Measurements from ENCODE around the gene CDH23. TPM values are rescaled to one million over a fixed set of nuclear protein-coding genes. Genes with fewer than 3 reads are reported as not detected.

CDH23 gene
- total and polyA plus RNA-seq, 9 of the 15 experiments (the other 6 are each of a cell fraction or from before 2014, with no cell fraction given) = 0.18 to 1.2 (median 0.47) TPM

DNA sequence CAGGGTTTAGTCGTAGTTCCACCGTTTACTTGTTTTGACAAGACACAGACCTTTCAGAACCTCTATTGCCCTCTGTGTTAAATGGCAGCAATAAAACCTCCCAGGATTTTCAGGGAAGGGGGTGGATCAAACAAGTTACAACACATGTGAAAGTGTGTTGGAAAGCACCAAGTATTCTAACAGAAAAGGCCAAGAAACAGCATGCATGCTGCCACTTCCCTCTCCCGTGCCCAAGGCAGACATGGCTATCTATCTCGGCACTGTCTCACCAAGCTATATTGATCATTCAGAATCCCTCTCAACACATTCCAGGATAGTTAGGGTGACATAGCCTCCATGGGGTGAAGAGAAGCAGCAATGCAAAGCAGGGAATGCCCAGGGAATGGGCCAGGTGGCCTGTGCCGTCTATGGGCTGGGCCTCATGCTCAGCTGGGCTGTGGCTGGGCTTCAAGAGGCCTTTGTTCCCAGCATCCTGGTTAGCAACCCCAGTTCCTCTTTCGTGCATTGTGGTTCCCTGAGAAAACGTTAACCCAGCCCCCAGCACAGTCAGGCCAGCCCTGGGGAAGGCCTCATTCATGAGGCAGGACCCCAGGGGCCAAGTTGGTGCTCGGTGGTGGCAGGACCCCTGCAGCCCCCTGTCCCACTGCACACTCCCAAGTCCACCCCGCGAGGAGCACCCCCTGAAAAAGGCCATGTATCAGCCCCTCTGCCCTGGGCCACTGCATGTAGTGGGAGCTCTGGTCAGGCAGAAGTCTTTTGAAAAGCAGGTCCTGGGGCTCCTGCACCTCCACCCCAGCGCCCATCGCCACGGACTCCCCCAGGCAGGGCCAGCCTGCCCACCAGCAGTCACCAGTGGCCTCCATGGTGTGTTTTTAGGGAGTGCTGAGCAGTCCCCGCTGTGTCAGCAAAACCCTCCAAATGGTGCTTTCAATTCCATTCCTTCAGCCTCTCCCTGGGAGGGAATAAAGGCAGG lies 351.1 kb downstream of the CDH23 start (continued):
- TF ChIP-seq, protein P1, sequence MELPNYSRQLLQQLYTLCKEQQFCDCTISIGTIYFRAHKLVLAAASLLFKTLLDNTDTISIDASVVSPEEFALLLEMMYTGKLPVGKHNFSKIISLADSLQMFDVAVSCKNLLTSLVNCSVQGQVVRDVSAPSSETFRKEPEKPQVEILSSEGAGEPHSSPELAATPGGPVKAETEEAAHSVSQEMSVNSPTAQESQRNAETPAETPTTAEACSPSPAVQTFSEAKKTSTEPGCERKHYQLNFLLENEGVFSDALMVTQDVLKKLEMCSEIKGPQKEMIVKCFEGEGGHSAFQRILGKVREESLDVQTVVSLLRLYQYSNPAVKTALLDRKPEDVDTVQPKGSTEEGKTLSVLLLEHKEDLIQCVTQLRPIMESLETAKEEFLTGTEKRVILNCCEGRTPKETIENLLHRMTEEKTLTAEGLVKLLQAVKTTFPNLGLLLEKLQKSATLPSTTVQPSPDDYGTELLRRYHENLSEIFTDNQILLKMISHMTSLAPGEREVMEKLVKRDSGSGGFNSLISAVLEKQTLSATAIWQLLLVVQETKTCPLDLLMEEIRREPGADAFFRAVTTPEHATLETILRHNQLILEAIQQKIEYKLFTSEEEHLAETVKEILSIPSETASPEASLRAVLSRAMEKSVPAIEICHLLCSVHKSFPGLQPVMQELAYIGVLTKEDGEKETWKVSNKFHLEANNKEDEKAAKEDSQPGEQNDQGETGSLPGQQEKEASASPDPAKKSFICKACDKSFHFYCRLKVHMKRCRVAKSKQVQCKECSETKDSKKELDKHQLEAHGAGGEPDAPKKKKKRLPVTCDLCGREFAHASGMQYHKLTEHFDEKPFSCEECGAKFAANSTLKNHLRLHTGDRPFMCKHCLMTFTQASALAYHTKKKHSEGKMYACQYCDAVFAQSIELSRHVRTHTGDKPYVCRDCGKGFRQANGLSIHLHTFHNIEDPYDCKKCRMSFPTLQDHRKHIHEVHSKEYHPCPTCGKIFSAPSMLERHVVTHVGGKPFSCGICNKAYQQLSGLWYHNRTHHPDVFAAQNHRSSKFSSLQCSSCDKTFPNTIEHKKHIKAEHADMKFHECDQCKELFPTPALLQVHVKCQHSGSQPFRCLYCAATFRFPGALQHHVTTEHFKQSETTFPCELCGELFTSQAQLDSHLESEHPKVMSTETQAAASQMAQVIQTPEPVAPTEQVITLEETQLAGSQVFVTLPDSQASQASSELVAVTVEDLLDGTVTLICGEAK (IDR thresholded peaks at IDR 0.05) = no peak
- TF ChIP-seq, protein P1 (CRISPR knock-in tag; IDR thresholded peaks at IDR 0.05) = no peak
- TF ChIP-seq ZNF644 (tag; IDR thresholded peaks at IDR 0.05; ENCODE audit: low read depth) (no peak), ELF4 (CRISPR knock-in tag; IDR thresholded peaks at IDR 0.05) (peak; percentile 69; the same call in 1 of the 2 replicates), E2F3 (CRISPR knock-in tag; IDR thresholded peaks at IDR 0.05) (peak; percentile 80; the same call in 1 of the 2 replicates), FOSL1 (tag; conservative IDR thresholded peaks at IDR 0.05) (no peak), BMI1 (IDR thresholded peaks at IDR 0.05; ENCODE audit: low read length) (no peak)
